ENCODE measurements around the gene KRTAP10-6.
"Not testable (repeated sequence)": the region's sequence is repeated elsewhere in the genome, so short reads cannot be mapped to it uniquely, and the experiment has no call there.

KRTAP10-6 gene

DNA sequence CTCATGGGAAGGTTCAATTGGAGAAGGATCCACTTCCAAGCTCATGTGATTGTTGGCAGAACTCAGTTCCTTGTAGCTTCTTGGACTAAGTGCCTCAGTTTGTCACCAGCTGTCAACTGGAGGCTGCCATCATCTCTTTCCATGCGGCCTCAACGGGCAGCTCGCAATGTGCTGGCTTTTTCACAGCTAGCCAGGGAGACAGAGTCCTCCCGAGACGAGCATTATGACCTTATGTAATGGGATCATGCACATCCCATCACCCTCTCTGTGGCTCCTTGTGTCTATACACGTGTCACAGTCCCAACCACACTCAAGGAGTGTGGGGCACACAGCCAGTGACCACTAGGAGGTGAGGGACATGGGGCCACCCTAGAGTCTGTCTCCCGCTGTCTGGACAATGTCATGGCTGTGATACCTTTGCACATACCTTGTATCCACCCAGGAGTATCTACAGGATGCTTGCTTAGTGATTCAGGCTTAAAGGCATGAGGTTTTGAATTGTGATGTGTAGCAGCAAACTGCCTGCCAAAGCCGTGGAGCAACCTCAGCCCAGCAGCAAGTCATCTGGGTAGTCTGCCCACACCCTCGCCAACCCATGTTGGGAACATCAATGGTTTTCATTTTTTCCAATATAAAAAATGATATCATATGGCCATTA lies 3.9 kb upstream of the KRTAP10-6 start:
- no peak for DNase-seq

DNA sequence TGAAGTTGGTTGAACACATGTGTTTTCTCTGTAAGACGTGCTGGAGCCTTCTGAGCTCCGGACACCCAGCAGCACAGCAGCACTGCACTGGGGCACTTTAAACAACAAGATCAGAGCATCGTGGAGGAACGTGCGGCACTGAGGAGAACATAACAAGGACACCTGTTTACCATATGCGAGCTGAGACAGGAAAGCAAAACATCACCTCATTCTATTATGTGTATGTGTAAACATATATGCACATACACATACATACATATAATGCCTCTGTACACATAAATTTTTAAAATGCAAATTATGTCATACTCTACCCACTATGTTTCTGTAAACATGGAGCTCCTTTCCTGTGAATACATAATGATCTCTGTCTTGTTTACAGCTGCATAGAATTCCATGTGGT lies 3.2 kb upstream of the KRTAP10-6 start:
- DNase-seq = no peak

DNA sequence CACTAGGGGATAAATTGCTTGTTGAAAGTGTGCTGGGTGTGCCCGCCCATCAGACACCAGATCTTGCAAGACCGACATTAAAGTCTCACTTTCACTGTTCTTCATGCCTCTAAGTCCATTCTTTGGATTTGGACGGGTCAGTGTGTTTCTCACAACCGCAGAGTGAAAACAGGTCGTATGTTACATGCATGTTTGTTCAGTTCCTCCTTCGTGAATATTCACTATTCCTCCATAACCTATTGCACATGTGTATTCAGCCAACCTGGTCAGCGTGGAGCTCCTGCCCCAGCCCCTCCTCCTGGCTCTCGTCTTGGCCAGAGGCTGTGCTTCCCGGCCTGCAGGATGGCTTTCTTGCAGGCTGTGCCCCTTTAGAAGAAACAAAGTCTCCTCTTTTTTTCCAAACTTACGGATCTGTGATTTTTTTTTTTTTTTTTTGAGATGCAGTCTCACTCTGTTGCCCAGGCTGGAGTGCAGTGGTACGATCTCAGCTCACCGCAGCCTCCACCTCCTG lies 2.2 kb upstream of the KRTAP10-6 start:
- no peak for DNase-seq

DNA sequence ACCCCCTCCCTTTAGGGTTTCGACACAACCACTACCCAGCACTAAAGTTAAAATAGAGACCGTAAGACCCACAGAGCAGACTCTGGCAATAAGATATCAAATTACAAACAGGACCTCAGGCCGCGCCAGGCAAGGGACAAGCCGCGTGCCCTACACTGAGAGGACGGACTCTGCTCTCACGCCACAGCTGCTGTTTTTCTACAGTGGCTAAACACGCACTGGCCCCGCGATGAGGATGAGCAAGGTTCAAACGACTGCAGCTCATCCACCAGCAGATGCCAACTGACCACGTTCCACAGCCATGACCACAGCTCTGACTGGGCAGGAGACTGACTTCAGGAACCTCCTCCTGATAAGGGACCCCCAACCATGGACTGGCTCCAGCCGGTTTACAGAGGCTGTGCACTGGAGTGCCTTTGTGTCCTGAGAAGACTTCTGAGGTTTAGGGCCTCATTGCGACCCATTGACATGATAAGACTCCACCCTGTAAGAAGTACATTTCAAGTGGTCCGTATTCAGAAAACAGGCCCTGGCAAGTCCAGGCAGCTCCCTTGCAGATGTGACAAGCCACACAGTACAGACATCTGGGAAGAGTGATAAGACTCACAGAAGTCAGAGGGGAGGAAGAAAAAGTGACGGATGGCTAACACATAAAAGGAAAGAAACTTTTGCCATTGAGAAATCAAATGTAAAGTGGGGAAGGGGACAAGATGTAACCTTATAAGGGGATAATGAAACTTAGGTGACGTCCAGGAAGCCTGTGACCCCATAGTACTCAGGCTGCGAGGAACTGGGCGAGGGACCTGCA lies 1.5 kb upstream of the KRTAP10-6 start:
- no peak for DNase-seq

DNA sequence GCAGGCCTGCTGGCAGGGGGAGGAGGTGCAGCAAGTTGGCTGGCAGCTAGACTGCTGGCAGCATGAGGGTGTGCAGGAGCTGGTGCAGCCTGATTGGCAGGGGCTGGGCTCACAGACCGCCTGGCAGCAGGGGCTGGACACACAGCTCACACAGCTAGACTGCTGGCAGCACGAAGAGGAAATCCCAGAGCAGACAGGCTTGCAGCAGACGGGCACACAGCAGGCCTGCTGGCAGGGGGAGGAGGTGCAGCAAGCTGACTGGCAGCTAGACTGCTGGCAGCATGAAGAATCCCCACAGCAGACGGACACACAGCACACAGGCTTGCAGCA lies 539 bp downstream of the KRTAP10-6 start:
- DNase-seq = not testable (repeated sequence)

DNA sequence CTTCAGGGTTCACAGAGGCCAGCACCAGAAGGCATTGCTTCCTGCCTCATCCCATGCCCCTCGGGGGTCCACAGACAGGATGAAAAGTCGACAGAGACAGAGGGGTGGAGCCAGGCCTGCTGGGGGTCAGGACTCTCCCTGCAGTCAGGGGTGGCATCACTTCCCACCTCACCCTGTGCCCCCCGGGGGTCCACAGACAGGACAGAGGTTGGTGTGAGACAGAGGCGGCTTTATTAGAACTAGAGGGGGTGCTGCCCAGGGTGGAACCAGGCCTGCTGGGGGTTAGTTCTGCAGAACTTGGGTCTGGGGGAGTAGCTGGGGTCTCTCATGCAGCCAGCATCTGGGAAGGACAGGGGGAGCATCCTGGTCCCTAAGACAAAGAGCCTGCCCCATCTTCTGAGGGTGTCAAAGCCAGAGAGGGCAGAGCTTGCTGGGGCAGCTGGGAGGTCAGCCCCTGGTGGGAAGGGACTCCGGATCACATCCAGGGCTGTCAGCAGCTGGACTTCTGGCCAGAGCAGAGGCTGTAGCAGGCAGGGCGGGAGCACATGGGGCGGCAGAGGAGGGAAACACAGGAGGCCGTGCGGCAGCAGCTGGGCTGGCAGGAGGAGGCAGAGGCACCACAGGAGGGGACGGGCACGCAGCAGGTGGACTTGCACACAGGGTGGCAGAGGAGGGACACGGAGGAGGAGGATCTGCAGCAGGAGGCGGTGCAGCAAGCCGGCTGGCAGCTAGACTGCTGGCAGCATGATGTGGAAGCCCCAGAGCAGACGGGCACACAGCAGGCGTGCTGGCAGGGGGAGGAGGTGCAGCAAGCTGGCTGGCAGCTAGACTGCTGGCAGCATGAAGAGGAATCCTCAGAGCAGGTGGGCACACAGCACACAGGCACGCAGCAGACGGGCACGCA lies 1.2 kb downstream of the KRTAP10-6 start:
- not testable (repeated sequence) for DNase-seq

DNA sequence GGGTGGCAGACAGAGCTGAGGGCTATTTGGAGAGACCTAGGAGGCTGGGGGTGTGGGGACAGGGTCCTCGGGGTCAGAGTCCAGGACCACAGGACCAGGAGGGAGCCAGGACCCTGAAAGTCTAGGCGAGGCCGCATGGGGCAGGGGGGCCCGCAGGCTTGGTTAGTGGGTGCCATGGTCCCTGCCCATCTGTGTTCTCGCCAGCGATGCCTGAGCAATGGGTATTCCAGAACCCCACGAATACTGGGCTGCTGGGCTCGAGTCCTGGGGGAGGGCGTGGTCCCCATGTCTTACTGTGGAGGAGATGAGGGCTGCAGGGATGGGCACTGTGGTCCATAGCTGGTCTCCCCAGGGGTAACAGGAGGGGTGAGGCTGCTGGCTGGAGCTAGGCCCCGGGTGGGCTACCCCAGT lies 2.0 kb downstream of the KRTAP10-6 start:
- DNase-seq = no peak

DNA sequence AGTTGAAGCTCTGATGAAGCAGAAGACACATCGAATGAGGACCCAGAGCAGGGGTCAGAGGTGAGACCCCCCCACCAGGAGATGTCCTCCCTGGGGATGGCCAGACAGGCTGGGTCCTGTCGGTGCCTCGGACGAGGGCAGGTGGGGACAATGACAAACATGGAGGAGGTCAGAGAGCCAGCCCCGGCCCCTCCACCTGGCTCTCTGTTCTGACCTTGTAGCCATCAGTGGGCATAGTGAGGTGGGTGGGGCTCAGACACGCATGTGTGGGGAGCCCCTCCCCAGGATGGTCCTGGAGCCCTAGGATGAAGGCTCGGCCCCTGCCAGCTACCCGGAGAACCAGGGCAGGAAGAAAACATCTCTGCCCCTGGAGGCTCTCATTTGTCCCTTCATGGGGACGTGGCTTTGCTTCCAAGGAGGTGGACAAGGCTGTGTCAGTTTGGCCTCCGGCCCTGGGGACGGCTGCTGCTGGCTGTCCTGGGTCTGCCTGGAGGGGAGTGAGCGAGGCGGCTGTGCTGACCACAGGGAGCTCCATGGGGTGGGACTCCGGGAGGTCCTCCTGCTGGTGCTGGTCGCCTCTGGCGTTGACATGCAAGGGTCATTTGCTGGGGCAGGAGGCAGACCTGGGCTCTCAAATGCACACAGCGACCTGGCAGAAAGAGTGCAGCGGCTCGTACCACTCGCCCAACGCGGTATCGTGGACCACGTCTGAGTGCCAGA lies 2.6 kb downstream of the KRTAP10-6 start:
- no peak for DNase-seq

DNA sequence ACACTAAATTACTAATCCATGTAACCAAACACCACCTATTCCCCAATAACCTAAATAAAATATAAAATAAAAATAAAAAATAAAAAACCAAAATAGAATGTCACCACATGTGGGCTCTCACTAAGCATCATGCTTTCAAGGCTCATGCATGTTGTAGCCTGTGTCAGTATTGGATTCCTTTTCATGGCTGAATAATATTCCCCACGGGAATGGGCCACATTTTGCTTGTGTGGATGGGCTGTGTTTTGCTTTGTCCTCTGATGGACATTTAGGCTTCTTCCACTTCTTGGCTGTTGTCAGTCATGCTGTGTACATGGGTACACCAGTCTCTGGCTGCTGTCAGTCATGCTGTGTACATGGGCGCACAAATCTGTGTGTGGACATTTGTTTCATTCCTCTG lies 3.2 kb downstream of the KRTAP10-6 start:
- DNase-seq = no peak

DNA sequence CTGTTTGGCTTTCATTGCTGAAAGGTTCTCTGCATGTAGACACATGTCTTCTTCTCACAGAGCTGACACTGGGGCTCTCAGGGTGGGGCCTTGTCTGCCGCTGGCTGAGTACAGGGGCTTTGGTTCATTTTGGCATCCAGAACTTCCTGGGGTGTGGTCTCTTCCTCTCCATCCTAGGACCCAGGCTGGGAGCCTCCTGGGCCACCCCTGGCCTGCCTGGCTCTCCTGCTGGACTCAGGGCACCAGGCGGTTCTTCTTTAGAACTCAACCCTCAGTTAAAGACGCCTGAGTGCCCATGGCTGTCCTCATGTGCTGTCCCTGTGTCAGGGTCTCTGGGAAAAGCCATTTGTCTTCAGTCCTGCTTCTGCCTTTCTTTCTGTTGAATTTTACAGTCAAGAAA lies 6.4 kb downstream of the KRTAP10-6 start:
- no peak for DNase-seq

DNA sequence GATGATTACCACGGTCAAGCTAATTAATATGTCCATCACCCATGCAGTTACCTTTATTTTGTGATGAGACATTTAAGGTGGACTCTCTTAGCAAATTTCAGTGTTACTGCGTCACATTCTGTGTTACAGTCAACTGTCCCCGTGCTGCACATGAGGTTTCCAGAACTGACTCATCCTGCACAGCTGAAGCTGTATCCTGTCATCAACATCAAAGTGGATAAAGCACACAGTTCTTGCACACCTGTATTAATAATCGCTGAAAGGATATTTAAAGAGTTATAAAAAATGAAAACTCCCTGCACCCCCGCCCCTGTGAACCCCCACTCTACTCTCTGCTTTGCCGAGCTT lies 8.5 kb downstream of the KRTAP10-6 start:
- DNase-seq = no peak

DNA sequence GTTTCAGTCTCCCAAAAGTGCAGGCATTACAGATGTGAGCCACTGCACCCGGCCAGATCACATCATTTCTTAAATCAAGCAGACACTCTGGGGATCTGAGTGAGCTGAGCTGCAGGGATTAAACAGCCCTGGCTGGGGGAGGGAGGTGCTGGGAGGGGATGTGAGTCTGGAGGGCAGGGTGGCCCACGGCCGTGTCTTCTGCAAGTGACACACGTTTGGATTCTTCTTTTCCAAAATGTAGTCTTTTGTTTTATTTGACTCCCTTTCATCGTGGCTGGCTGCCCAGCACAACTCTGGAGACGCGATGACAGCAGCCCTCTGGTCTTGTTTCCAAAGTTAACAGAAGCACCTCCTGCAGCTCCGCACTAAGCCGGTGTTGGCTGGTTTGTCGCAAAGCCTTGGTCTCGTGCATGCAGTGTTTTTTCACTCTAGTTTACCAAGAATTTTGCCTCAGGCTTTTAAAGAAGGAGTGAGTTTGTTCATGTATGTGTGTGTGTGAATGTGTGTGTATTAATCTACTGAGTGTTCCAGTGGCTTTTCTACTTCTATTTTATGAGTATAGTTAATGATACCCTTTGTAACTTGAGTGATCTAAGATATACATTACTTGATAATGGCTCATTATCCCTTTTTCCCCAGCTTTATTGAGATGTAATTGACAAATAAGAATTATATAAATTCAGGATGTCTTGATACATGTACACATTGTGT lies 9.1 kb downstream of the KRTAP10-6 start:
- no peak for DNase-seq

DNA sequence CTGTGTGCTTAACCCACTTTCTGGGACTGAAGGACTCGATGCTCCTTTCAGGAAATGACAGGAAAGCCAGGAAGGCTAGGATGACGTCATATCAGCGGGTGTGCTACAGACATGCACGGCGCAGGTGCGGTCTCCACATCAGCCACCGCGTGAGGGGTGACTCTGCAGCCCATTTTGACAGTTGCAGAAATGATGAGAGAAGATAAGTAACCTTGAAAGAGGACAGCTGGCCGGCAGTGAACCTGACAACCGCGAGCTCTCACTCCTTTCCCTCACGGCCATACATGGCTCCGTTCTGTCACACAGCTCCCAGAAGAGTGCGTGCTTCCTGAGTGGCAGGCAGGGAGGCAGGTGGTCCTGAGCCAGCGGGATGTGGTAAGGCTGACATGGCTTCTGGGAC lies 10.2 kb downstream of the KRTAP10-6 start:
- no peak for DNase-seq

DNA sequence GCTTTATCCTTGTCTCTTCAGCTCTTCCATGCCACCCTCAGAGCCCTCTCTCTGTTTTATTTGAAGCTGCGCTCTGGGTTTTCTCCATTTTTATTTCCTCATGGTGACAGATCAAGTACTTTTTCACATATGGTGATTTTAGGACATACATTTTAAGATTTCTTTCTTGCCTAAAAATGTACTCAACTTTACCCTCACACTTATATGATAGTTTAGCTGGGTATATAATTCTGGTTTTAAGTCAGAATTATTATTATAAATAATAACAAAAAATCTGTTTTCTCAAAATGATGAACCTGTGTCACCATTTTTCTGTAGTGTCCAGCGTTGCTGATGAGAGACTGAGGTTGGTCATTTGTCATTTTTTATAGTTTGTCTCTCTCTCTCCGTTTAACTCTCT lies 11.1 kb downstream of the KRTAP10-6 start:
- DNase-seq = no peak

DNA sequence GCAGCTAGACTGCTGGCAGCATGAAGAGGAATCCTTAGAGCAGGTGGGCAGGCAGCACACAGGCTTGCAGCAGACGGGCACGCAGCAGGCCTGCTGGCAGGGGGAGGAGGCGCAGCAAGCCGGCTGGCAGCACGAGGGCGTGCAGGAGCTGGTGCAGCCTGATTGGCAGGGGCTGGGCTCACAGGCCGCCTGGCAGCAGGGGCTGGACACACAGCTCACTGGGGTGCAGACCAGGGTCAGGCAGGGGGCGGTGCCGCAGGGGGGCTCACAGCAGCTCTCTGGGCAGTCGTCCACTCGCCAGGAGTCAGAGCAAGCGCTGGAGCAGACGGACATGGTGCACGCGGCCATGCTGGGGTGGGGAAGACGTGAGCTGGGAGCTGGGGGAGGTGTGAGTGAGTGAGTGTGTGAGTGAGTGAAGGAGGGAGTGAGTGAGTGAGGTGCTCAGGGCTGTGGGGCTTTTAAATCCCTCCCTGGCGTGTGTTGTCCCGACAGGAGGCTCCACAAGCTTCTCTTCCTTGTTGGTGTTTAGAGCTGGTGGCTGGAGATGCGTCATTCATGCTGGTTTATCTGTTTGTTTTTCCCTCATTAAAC lies 12.0 kb downstream of the KRTAP10-6 start, which contains the start of gene KRTAP10-5:
Gene KRTAP10-5 (minus strand): TSS at position 374 of the 591 bp plus-strand sequence. CDS start 26 bp downstream, at position 348.
- DNase-seq = not testable (repeated sequence)

DNA sequence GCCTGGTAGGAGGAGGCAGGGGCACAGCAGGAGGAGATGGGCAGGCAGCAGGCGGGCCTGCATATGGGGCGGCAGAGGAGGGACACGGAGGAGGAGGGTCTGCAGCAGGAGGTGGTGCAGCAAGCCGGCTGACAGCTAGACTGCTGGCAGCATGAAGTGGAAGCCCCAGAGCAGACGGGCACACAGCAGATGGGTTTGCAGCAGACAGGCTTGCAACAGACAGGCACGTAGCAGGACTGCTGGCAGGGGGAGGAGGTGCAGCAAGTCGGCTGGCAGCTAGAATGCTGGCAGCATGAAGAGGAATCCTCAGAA lies 12.5 kb downstream of the KRTAP10-6 start:
- no peak for DNase-seq

DNA sequence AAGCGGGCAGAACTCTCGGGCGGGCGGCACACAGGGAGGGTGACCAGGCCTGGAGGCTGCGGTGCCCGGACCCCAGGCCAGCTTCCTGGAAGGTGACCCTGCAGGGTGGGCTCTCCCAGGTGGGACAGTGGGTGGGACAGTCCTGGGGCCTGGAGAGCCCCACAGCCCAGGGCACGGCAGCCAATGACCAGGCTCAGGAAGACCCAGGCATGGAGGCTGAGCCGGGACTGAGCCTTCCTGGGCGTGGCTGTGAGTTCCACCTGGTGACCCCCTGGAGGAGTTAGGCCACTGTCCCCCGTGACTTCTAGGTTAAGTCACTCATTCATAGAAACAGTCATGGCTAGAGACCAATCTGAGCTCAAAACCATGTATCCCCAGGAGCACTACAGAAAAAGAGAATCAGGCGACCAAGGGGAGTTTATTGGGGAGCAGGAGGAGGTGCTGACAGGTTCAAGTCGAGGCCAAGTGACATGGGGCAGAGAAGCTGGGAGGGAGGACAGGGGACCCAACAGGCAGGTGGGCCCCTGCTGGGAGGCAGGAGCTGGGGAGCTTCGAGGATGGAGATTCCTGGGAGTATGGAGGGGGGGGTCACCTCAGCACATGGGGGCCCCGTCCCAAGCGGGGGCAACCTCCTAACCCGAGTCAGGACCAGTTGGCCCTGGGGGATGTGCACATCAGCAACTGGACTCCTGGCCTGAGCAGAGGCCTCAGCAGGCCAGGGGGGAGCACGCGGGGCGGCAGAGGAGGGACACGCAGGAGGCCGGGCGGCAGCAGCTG lies 13.1 kb downstream of the KRTAP10-6 start:
- DNase-seq = no peak

DNA sequence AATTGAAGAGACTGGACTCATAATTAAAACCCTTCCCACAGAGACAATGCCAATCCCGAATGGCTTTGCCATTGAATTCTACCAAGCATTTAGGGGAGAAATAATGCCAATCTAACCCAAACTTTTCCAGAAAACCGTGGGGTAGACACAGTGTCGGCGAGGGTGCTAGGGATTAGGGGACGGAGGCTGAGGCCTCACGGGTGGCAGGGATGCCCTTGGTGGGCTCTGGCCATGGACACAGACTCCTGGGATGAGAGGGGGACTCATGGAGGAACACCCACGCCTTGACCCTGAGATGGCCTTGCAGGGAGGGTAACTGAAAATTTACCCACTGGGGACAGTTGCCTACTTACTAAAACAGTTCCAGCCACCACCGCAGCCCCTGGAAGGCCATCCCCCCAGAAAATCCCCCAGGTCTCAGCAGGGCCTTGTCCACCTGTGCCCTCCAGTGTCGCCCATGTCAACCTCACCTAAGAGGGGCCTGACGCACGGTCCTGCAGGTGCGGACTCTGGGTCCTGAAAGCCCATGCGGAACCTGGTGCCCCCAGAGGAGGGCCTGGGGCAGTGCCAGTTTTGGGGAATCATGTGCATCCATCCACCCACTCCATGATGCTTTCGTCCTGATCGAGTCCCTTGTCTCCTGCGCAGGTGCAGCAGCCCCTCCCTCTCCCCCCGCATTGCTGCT lies 13.8 kb downstream of the KRTAP10-6 start:
- DNase-seq = no peak

DNA sequence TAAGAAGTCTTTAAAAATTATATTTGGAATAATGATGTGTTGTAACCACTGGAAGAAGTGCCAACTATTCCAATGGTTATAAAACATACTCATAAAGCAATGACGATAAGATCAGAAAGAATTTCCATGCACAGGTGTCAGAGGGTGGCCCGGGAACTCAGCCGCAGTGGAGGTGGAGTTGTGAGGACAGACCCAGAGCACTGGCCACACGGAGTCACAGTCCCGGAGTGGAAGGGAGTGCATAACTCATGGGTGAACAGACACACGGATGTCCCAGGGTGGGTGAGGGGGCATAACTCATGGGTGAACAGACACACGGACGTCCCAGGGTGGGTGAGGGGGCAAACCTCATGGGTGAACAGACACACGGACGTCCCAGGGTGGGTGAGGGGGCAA lies 16.3 kb downstream of the KRTAP10-6 start:
- DNase-seq = no peak

DNA sequence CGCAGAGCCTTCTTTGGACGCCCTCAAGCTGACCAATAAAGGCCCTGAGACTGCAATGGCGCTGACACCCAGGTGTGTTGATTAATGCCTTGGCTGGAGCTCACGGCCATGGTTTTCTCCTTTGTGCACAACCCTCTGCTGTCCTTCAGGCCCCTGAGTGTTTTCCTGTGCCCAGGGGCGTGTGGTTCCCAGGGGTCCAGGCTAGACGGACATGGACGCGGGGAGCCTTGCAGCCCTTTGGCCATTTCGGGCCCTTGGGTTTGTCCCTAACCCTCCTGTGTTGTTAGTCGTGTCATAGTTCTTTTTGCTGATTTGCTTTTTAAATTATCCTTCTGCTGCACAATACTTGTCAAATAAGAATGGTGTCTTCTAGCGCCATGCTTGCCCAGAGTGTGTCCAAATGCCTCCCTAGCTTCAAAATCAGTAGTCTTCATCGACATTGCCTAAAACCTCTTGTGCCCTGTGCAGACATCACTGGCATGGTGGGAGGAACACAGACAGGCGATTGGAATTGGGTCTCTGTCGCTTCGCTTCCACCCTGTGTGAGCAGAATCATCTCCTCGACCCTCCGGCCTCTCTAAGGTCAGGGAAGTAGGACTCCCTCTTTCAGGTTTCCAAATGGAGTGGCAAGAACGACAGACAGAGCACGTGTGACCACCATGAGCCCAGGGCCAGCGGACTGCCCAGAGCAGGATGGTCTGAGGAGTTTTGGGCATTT lies 16.8 kb downstream of the KRTAP10-6 start:
- no peak for DNase-seq
